Measurements from ENCODE around the gene PLSCR4.

GRCh38 chr3:146275476-146275875 is 24.6 kb upstream of the PLSCR4 start:
- no peak for TF ChIP-seq EZH2 (IDR thresholded peaks at IDR 0.05; ENCODE audit: insufficient read depth, low read length)
- TF ChIP-seq, protein P1, sequence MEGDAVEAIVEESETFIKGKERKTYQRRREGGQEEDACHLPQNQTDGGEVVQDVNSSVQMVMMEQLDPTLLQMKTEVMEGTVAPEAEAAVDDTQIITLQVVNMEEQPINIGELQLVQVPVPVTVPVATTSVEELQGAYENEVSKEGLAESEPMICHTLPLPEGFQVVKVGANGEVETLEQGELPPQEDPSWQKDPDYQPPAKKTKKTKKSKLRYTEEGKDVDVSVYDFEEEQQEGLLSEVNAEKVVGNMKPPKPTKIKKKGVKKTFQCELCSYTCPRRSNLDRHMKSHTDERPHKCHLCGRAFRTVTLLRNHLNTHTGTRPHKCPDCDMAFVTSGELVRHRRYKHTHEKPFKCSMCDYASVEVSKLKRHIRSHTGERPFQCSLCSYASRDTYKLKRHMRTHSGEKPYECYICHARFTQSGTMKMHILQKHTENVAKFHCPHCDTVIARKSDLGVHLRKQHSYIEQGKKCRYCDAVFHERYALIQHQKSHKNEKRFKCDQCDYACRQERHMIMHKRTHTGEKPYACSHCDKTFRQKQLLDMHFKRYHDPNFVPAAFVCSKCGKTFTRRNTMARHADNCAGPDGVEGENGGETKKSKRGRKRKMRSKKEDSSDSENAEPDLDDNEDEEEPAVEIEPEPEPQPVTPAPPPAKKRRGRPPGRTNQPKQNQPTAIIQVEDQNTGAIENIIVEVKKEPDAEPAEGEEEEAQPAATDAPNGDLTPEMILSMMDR (IDR thresholded peaks at IDR 0.05; ENCODE audit: insufficient read depth, low read depth, low read length) = no peak

Data from astrocyte (in vitro differentiated cells and primary cell).